A673 (cell line): ENCODE results near the gene NAGK. TPM values are rescaled to one million over a fixed set of nuclear protein-coding genes. Genes with fewer than 3 reads are reported as not detected.

Source experiments
- BruUV-seq: library from RNA; stranded (reverse); fragments of 400-500 nt; replicated peaks from 2 replicates; lab custom pipeline; 2021; lab: Mats Ljungman, UMichigan
- CTCF ChIA-PET: fragments of 300-600 bp; sonication (Branson Sonifier 250); formaldehyde crosslinking; loops from one replicate; lab custom pipeline; 2022; ENCODE audit warnings: antibody characterized with exemption; lab: Charles Lee
- POLR2A ChIA-PET: fragments of 300-600 bp; sonication (Branson Sonifier 250); formaldehyde crosslinking; loops from one replicate; lab custom pipeline; 2022; ENCODE audit warnings: antibody characterized with exemption; ENCODE audit not compliant: low non-redundant PET; lab: Charles Lee
- DNase-seq: peaks from one replicate; pipeline ENCODE4 v3.0.0-alpha.2; 2015; ENCODE audit warnings: low spot score
- H3K27ac ChIP-seq: fragments of 200-600 bp; sonication (generic); 2 replicates; pipeline ENCODE4 v1.5.1; 2016; ENCODE audit warnings: mixed run types, low read depth, mild to moderate bottlenecking, mixed read lengths, antibody characterized with exemption, low read length; ENCODE audit not compliant: poor library complexity, severe bottlenecking
- H3K27me3 ChIP-seq: fragments of 200-600 bp; sonication (generic); replicated peaks from 2 replicates; pipeline ENCODE4 v1.6.1; 2017; ENCODE audit warnings: mixed run types, low read depth, mild to moderate bottlenecking, mixed read lengths, antibody characterized with exemption, low read length; ENCODE audit not compliant: insufficient read depth, poor library complexity
- H3K36me3 ChIP-seq: fragments of 200-600 bp; sonication (generic); 2 replicates; pipeline ENCODE4 v1.6.1; 2016; ENCODE audit warnings: mixed run types, mild to moderate bottlenecking, mixed read lengths, antibody characterized with exemption, low read length; ENCODE audit not compliant: insufficient read depth, poor library complexity, severe bottlenecking
- H3K4me1 ChIP-seq: fragments of 200-600 bp; sonication (generic); 2 replicates; pipeline ENCODE4 v1.6.1; 2017; ENCODE audit warnings: mixed run types, mild to moderate bottlenecking, mixed read lengths, antibody characterized with exemption, low read length; ENCODE audit not compliant: insufficient read depth, poor library complexity, severe bottlenecking
- H3K4me3 ChIP-seq: fragments of 200-600 bp; sonication (generic); 2 replicates; pipeline ENCODE4 v1.5.1; 2016; ENCODE audit warnings: low read depth, mixed run types, mild to moderate bottlenecking, mixed read lengths, low read length; ENCODE audit not compliant: poor library complexity, severe bottlenecking
- H3K9me3 ChIP-seq: fragments of 200-600 bp; sonication (generic); 2 replicates; pipeline ENCODE4 v1.6.1; 2016; ENCODE audit warnings: mixed run types, low read depth, mild to moderate bottlenecking, mixed read lengths, antibody characterized with exemption, low read length; ENCODE audit not compliant: poor library complexity, severe bottlenecking
- EZH2 ChIP-seq: fragments of 200-600 bp; sonication (generic); IDR thresholded peaks from 2 replicates; pipeline ENCODE4 v1.6.1; 2017; ENCODE audit warnings: borderline replicate concordance, low read depth, mild to moderate bottlenecking, mixed read lengths, antibody characterized with exemption, low read length; ENCODE audit not compliant: poor library complexity, severe bottlenecking
- intact Hi-C: fragments of 100-400 bp; cut with micrococcal nuclease; formaldehyde crosslinking; loops from one replicate; pipeline ENCODE4 v1.10.0; 2022; ENCODE audit not compliant: unreplicated experiment
- total RNA-seq: library from RNA; stranded (reverse); gene quantifications from 2 replicates; pipeline ENCODE4 v1.2.3, GENCODE V29; 2021
- TF ChIP-seq, protein P1 (sequence below): fragments of 300-800, 200-600 bp; sonication (generic); conservative IDR thresholded peaks from 2 replicates; pipeline ENCODE4 v1.5.1; 2017; ENCODE audit warnings: low read depth, mild to moderate bottlenecking, antibody characterized with exemption, low read length, moderate library complexity, mixed read lengths

The NAGK gene
- total RNA-seq, 1 experiment from 2014 or later: 64.4 TPM

DNA sequence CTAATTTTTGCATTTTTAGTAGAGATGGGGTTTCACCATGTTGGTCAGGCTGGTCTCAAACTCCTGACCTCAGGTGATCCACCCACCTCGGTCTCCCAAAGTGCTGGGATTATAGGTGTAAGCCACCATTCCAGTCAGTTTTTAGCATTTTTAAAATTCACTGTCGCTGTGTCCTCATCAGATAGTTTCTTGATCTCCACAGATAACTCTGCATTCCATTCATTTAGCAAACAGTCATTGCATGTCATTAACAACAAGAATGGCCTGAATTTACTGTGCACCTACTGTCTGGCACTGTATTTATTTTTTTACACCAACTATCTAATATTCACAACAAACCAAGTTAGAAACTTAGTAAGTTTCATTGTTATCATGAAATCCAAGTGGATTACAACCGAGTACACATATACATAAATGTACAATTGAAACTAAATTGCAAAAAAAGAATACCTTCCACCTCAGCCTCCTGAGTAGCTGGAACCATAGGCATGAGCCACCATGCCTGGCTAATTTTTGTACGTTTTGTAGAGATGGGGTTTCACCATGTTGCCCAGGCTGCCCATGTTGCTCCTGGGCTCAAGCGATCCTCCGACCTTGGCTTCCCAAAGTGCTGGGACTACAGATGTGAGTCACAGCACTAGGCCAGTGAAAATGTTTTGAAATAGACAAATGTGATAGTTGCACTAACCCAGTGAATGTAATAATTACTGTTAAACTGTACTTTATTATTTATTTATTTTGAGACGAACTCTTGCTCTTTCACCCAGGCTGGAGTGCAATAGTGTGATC lies 57.3 kb downstream of the NAGK start:
- no peak overlapping the region for H3K4me3 ChIP-seq
- no TSS peak for BruUV-seq
- peaks cover 6% of the 10 kb centered on the region for H3K36me3 ChIP-seq
- DNase-seq: no peak
- H3K27ac ChIP-seq: no peak overlapping the region
- CTCF ChIA-PET: no interaction called here
- POLR2A ChIA-PET: no interaction called here
- no peaks in the 10 kb centered on the region for H3K27me3 ChIP-seq
- intact Hi-C loops: no loop called here
- TF ChIP-seq, protein P1, sequence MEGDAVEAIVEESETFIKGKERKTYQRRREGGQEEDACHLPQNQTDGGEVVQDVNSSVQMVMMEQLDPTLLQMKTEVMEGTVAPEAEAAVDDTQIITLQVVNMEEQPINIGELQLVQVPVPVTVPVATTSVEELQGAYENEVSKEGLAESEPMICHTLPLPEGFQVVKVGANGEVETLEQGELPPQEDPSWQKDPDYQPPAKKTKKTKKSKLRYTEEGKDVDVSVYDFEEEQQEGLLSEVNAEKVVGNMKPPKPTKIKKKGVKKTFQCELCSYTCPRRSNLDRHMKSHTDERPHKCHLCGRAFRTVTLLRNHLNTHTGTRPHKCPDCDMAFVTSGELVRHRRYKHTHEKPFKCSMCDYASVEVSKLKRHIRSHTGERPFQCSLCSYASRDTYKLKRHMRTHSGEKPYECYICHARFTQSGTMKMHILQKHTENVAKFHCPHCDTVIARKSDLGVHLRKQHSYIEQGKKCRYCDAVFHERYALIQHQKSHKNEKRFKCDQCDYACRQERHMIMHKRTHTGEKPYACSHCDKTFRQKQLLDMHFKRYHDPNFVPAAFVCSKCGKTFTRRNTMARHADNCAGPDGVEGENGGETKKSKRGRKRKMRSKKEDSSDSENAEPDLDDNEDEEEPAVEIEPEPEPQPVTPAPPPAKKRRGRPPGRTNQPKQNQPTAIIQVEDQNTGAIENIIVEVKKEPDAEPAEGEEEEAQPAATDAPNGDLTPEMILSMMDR: no peak
- TF ChIP-seq EZH2: no peak
- no peaks in the 10 kb centered on the region for H3K9me3 ChIP-seq
- H3K4me1 ChIP-seq: peaks cover 5% of the 10 kb centered on the region

GRCh38 chr2:71126957-71127356 lies 58.5 kb downstream of the NAGK start:
- no TSS peak for BruUV-seq
- intact Hi-C loops: no loop called here
- peaks cover 8% of the 10 kb centered on the region for H3K4me1 ChIP-seq
- H3K9me3 ChIP-seq: no peaks in the 10 kb centered on the region
- H3K27me3 ChIP-seq: no peaks in the 10 kb centered on the region
- POLR2A ChIA-PET: no interaction called here
- DNase-seq: no peak
- CTCF ChIA-PET: no interaction called here
- no peak overlapping the region for H3K4me3 ChIP-seq
- H3K27ac ChIP-seq: no peak overlapping the region
- H3K36me3 ChIP-seq: peaks cover 6% of the 10 kb centered on the region
- no peak for TF ChIP-seq EZH2
- TF ChIP-seq, protein P1: no peak

Other genes starting within 250 kb of the NAGK start
- 0.67 and 1.1 TPM in 2 replicates for gene CLEC4F, start 248.0 kb upstream of the NAGK start, total RNA-seq
- gene CD207, start 232.8 kb upstream of the NAGK start, total RNA-seq: 1.1 and 2.4 TPM in 2 replicates
- gene VAX2, start 168.1 kb upstream of the NAGK start, total RNA-seq: 8.2 and 11.6 TPM in 2 replicates
- gene ATP6V1B1, start 132.7 kb upstream of the NAGK start, total RNA-seq: 6.4 and 6.5 TPM in 2 replicates
- 0.50 and 0.64 TPM in 2 replicates for gene ANKRD53, start 90.0 kb upstream of the NAGK start, total RNA-seq
- gene TEX261, start 73.8 kb upstream of the NAGK start, total RNA-seq: 52.6 and 60.9 TPM in 2 replicates
- gene MCEE, start 61.6 kb downstream of the NAGK start, total RNA-seq: 11.2 and 11.8 TPM in 2 replicates
- gene MPHOSPH10, start 62.0 kb downstream of the NAGK start, total RNA-seq: 56.4 and 66.3 TPM in 2 replicates
- 1.1 and 2.3 TPM in 2 replicates for gene PAIP2B, start 158.5 kb downstream of the NAGK start, total RNA-seq